ENCODE data around the gene CRAMP1. TPM values are rescaled to one million over a fixed set of nuclear protein-coding genes. Genes with fewer than 3 reads are reported as not detected.

CRAMP1 gene
- total RNA-seq, 1 experiment from 2014 or later, result 22.9 TPM

- ChIA-PET CTCF (interaction anchor here (1.4 kb wide), 1 partner anchor 24 kb away, joined by 3 read pairs; no protein-coding TSS in a partner anchor), POLR2A (no interaction called here), RAD21 (ENCODE audit: low non-redundant PET in 1 of 2, low total read pairs in 2 of 2, uncharacterized antibody in 2 of 2, unreplicated experiment in 2 of 2) (no interaction called here)
- intact Hi-C loops (cut with micrococcal nuclease), result no loop called here
- no peak overlapping the region for H3K9ac ChIP-seq (ENCODE audit: low read length)
- H3K27me3 ChIP-seq (ENCODE audit: insufficient read depth, low read length), result no peaks in the 10 kb centered on the region
- H3K4me2 ChIP-seq (ENCODE audit: low read length), result no peak overlapping the region
- H3K9me3 ChIP-seq (ENCODE audit: control insufficient read depth in 1 of 2, insufficient read depth in 1 of 2, low read depth in 1 of 2, low read length in 2 of 2), result no peaks in the 10 kb centered on the region
- BruUV-seq (replicated peaks), result no TSS peak
- no peak for TF ChIP-seq SP1 (IDR thresholded peaks at IDR 0.05; ENCODE audit: low read depth)
- no peak for TF ChIP-seq REST (IDR thresholded peaks at IDR 0.05; ENCODE audit: low read depth)
- TF ChIP-seq, protein P1, sequence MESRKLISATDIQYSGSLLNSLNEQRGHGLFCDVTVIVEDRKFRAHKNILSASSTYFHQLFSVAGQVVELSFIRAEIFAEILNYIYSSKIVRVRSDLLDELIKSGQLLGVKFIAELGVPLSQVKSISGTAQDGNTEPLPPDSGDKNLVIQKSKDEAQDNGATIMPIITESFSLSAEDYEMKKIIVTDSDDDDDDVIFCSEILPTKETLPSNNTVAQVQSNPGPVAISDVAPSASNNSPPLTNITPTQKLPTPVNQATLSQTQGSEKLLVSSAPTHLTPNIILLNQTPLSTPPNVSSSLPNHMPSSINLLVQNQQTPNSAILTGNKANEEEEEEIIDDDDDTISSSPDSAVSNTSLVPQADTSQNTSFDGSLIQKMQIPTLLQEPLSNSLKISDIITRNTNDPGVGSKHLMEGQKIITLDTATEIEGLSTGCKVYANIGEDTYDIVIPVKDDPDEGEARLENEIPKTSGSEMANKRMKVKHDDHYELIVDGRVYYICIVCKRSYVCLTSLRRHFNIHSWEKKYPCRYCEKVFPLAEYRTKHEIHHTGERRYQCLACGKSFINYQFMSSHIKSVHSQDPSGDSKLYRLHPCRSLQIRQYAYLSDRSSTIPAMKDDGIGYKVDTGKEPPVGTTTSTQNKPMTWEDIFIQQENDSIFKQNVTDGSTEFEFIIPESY (IDR thresholded peaks at IDR 0.05; ENCODE audit: extremely low read depth, insufficient replicate concordance, low read length), result no peak
- TF ChIP-seq, protein P2, sequence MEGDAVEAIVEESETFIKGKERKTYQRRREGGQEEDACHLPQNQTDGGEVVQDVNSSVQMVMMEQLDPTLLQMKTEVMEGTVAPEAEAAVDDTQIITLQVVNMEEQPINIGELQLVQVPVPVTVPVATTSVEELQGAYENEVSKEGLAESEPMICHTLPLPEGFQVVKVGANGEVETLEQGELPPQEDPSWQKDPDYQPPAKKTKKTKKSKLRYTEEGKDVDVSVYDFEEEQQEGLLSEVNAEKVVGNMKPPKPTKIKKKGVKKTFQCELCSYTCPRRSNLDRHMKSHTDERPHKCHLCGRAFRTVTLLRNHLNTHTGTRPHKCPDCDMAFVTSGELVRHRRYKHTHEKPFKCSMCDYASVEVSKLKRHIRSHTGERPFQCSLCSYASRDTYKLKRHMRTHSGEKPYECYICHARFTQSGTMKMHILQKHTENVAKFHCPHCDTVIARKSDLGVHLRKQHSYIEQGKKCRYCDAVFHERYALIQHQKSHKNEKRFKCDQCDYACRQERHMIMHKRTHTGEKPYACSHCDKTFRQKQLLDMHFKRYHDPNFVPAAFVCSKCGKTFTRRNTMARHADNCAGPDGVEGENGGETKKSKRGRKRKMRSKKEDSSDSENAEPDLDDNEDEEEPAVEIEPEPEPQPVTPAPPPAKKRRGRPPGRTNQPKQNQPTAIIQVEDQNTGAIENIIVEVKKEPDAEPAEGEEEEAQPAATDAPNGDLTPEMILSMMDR (IDR thresholded peaks at IDR 0.05 in 2 of 3, conservative IDR thresholded peaks at IDR 0.05 in 1 of 3; ENCODE audit: borderline replicate concordance in 1 of 3, insufficient read depth in 1 of 3, low read depth in 2 of 3, low read length in 2 of 3), result no peak
- no peak for TF ChIP-seq SIN3A (IDR thresholded peaks at IDR 0.05; ENCODE audit: low read depth)
- TF ChIP-seq SRF (IDR thresholded peaks at IDR 0.05; ENCODE audit: low read depth), result no peak
- TF ChIP-seq, protein P3, sequence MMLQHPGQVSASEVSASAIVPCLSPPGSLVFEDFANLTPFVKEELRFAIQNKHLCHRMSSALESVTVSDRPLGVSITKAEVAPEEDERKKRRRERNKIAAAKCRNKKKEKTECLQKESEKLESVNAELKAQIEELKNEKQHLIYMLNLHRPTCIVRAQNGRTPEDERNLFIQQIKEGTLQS (IDR thresholded peaks at IDR 0.05), result no peak
- TF ChIP-seq ZFX (IDR thresholded peaks at IDR 0.05), result no peak
- TF ChIP-seq POLR2AphosphoS5 (IDR thresholded peaks at IDR 0.05; ENCODE audit: low read depth, low read length), result no peak
- H4K20me1 ChIP-seq (ENCODE audit: insufficient read depth), result no peaks in the 10 kb centered on the region
- H2AFZ ChIP-seq (ENCODE audit: low read depth, low read length, poor library complexity, severe bottlenecking), result no peak overlapping the region
- no peak overlapping the region for H3K4me3 ChIP-seq (replicated peaks in 1 of 2; ENCODE audit: low read depth in 1 of 2, low read length in 2 of 2)
- no peaks in the 10 kb centered on the region for H3K4me1 ChIP-seq (ENCODE audit: control insufficient read depth in 1 of 2, insufficient read depth in 2 of 2, low read length in 2 of 2)
- H3K27ac ChIP-seq (ENCODE audit: low read depth, low read length), result no peak overlapping the region
- no peaks in the 10 kb centered on the region for H3K9me2 ChIP-seq (ENCODE audit: insufficient read depth)
- DNase-seq (ENCODE audit: low read depth, low spot score) (no peak), ATAC-seq (no peak)
- H3K36me3 ChIP-seq (ENCODE audit: control insufficient read depth in 1 of 2, insufficient read depth in 2 of 2, low read length in 2 of 2), result peaks cover 32 to 53% of the 10 kb centered on the region in 2 experiments
- no peaks in the 10 kb centered on the region for H3K79me2 ChIP-seq (ENCODE audit: insufficient read depth, low read length)
These were observed 55.8 kb downstream of the CRAMP1 start for GRCh38 chr16:1667916-1668315.
